RPMI8226 (cell line): Measurements from ENCODE around the gene ITPRID1.

Source experiments
- DNase-seq: peaks from one replicate; pipeline ENCODE4 v3.0.0-alpha.2; 2015

Gene ITPRID1

GRCh38 chr7:31642681-31643115, 128.8 kb downstream of the ITPRID1 start:
- no peak for DNase-seq

GRCh38 chr7:31646942-31647341, 133.1 kb downstream of the ITPRID1 start:
- DNase-seq = no peak

- no peak for DNase-seq
Measured at GRCh38 chr7:31647511-31647910, 133.6 kb downstream of the ITPRID1 start.

- no peak for DNase-seq
Measured at GRCh38 chr7:31648288-31648687, 134.4 kb downstream of the ITPRID1 start.

GRCh38 chr7:31648880-31649279, 135.0 kb downstream of the ITPRID1 start:
- no peak for DNase-seq

- no peak for DNase-seq
Measured at GRCh38 chr7:31651234-31652062, 137.6 kb downstream of the ITPRID1 start.

GRCh38 chr7:31652063-31652326, 138.1 kb downstream of the ITPRID1 start:
- DNase-seq = no peak

GRCh38 chr7:31663072-31663471, 149.2 kb downstream of the ITPRID1 start:
- DNase-seq = no peak

- no peak for DNase-seq
Measured at GRCh38 chr7:31664890-31665289, 151.0 kb downstream of the ITPRID1 start.

GRCh38 chr7:31665546-31665945, 151.7 kb downstream of the ITPRID1 start:
- DNase-seq = no peak

GRCh38 chr7:31669461-31669860, 155.6 kb downstream of the ITPRID1 start:
- no peak for DNase-seq

- DNase-seq = no peak
Measured at GRCh38 chr7:31679574-31680305, 165.8 kb downstream of the ITPRID1 start.

- no peak for DNase-seq
Measured at GRCh38 chr7:31683445-31684225, 169.7 kb downstream of the ITPRID1 start.

- no peak for DNase-seq
Measured at GRCh38 chr7:31687024-31687748, 173.3 kb downstream of the ITPRID1 start, which contains the start of gene PPP1R17. TSS of gene PPP1R17 (plus strand) at chr7:31687215. CDS start at chr7:31692442, 5,227 bp downstream.

GRCh38 chr7:31688372-31688771, 174.5 kb downstream of the ITPRID1 start:
- no peak for DNase-seq

GRCh38 chr7:31688996-31689395, 175.1 kb downstream of the ITPRID1 start:
- no peak for DNase-seq

GRCh38 chr7:31690935-31691334, 177.0 kb downstream of the ITPRID1 start:
- no peak for DNase-seq

- no peak for DNase-seq
Measured at GRCh38 chr7:31692451-31692850, 178.6 kb downstream of the ITPRID1 start.

- no peak for DNase-seq
Measured at GRCh38 chr7:31692871-31693270, 179.0 kb downstream of the ITPRID1 start.

- DNase-seq = no peak
Measured at GRCh38 chr7:31695859-31696614, 182.1 kb downstream of the ITPRID1 start.

- DNase-seq = no peak
Measured at GRCh38 chr7:31699050-31699449, 185.2 kb downstream of the ITPRID1 start.

GRCh38 chr7:31702354-31702753, 188.5 kb downstream of the ITPRID1 start:
- no peak for DNase-seq
